ENCODE results near the gene TRIM24. TPM values are rescaled to one million over a fixed set of nuclear protein-coding genes. Genes with fewer than 3 reads are reported as not detected.

Gene TRIM24
- polyA plus RNA-seq, 1 of the 3 experiments (the other 2 are of a cell fraction), result 5.3 TPM

GRCh38 chr7:138584696-138585095 is 124.6 kb downstream of the TRIM24 start:
- Histone ChIP-seq H3K4me3 (ENCODE audit: low read depth in 2 of 2, low read length in 1 of 2) (no peak overlapping the region), H3K27ac (ENCODE audit: low read depth in 2 of 2, low read length in 1 of 2) (no peak overlapping the region), H3K79me2 (ENCODE audit: insufficient read depth) (no peaks in the 10 kb centered on the region), H3K4me1 (ENCODE audit: control insufficient read depth in 1 of 2, insufficient read depth in 2 of 2, low read depth in 1 of 2, low read length in 1 of 2) (no peaks in the 10 kb centered on the region), H3F3A (replicated peaks; ENCODE audit: insufficient read depth) (no peaks in the 10 kb centered on the region), H3K9me2 (no peaks in the 10 kb centered on the region), H3K36me3 (replicated peaks in 1 of 2; ENCODE audit: control insufficient read depth in 1 of 2, insufficient read depth in 2 of 2, low read length in 1 of 2) (peaks cover 53 to 55% of the 10 kb centered on the region in 2 experiments), H3K9ac (no peak overlapping the region), H4K20me1 (ENCODE audit: insufficient read depth) (no peaks in the 10 kb centered on the region), H3K9me3 (no peaks in the 10 kb centered on the region), H3K27me3 (ENCODE audit: insufficient read depth) (no peaks in the 10 kb centered on the region), H2AFZ (ENCODE audit: low read depth) (no peak overlapping the region), H3K4me2 (no peak overlapping the region)
- WGBS (ENCODE audit: low lambda C conversion rate), result 78% methylated on average over 4 of the region's 4 CpGs
- no peak for DNase-seq
- TF ChIP-seq POLR2AphosphoS5 (IDR thresholded peaks at IDR 0.05; ENCODE audit: low read depth, low read length) (no peak), SIN3A (IDR thresholded peaks at IDR 0.05; ENCODE audit: borderline replicate concordance, low read depth, low read length) (no peak), USF2 (IDR thresholded peaks at IDR 0.05; ENCODE audit: borderline replicate concordance, low read depth, low read length) (no peak), RCOR1 (IDR thresholded peaks at IDR 0.05; ENCODE audit: low read length) (no peak), EZH2phosphoT487 (IDR thresholded peaks at IDR 0.05; ENCODE audit: borderline replicate concordance, low read depth) (no peak), USF1 (IDR thresholded peaks at IDR 0.05; ENCODE audit: borderline replicate concordance, low read depth) (no peak), RXRA (IDR thresholded peaks at IDR 0.05; ENCODE audit: borderline replicate concordance, low read depth) (no peak), JUND (IDR thresholded peaks at IDR 0.05) (no peak), TEAD4 (IDR thresholded peaks at IDR 0.05; ENCODE audit: borderline replicate concordance, insufficient read depth) (no peak), ZBTB33 (IDR thresholded peaks at IDR 0.05; ENCODE audit: borderline replicate concordance, low read depth) (no peak), EP300 (IDR thresholded peaks at IDR 0.05; ENCODE audit: borderline replicate concordance in 1 of 2, low read depth in 1 of 2, low read length in 1 of 2) (no peak), FOXJ3 (CRISPR knock-in tag; IDR thresholded peaks at IDR 0.05) (no peak), YY1 (IDR thresholded peaks at IDR 0.05; ENCODE audit: low read depth) (no peak), GABPA (IDR thresholded peaks at IDR 0.05; ENCODE audit: low read depth) (no peak), IRF3 (IDR thresholded peaks at IDR 0.05; ENCODE audit: low read depth, low read length) (no peak)
- POLR2A ChIA-PET, result no interaction called here
- CTCF ChIA-PET, result interaction anchor here (1.1 to 3.7 kb wide), 3 partner anchors 18 to 154 kb away, joined by 4 to 12 read pairs (median 4); no protein-coding TSS in a partner anchor

Data from SK-N-SH (cell line).